H1 (cell line): ENCODE data around the gene TMTC4. TPM values are rescaled to one million over a fixed set of nuclear protein-coding genes. Genes with fewer than 3 reads are reported as not detected.

Experiments used
- CTCF ChIA-PET: fragments of 300-600 bp; sonication (Branson Sonifier 250); formaldehyde crosslinking; loops from one replicate; lab custom pipeline; 2021; ENCODE audit not compliant: partially characterized antibody; lab: Charles Lee
- POLR2A ChIA-PET: fragments of 300-600 bp; sonication (Branson Sonifier 250); formaldehyde crosslinking; loops from one replicate; lab custom pipeline; 2021; ENCODE audit warnings: inconsistent platforms; ENCODE audit not compliant: partially characterized antibody; lab: Charles Lee
- DNase-seq, 2 experiments: peaks; one replicate each; pipeline versions ENCODE4 v3.0.0 to v3.0.0-alpha.2; 2010 to 2022; ENCODE audit warnings: low spot score in 2 of 2, low read depth in 1 of 2, mixed read lengths in 1 of 2
- FAIRE-seq: peaks from 2 replicates; lab custom pipeline; 2011; peaks lifted over from hg19 to GRCh38; lab: Jason Lieb, UNC
- H2AFZ ChIP-seq: 2 replicates; pipeline ENCODE4 v1.8.1; 2012; ENCODE audit warnings: low read length, inconsistent platforms
- H2AK5ac ChIP-seq: 2 replicates; pipeline ENCODE4 v1.6.1; 2013; ENCODE audit warnings: low read depth, low read length
- H2BK120ac ChIP-seq: replicated peaks from 2 replicates; pipeline ENCODE3; 2013; ENCODE audit warnings: low read depth, low read length, inconsistent platforms
- H2BK12ac ChIP-seq: 2 replicates; pipeline ENCODE4 v1.6.1; 2013; ENCODE audit warnings: low read depth, low read length
- H2BK15ac ChIP-seq: 2 replicates; pipeline ENCODE4 v1.6.1; 2013; ENCODE audit warnings: low read length
- H2BK20ac ChIP-seq: 2 replicates; pipeline ENCODE4 v1.6.1; 2013; ENCODE audit warnings: low read length
- H2BK5ac ChIP-seq: 2 replicates; pipeline ENCODE4 v1.6.1; 2013; ENCODE audit warnings: low read depth, low read length
- H3K14ac ChIP-seq: 2 replicates; pipeline ENCODE4 v1.6.1; 2013; ENCODE audit warnings: inconsistent platforms; ENCODE audit not compliant: insufficient read length
- H3K18ac ChIP-seq: 2 replicates; pipeline ENCODE4 v1.6.1; 2013; ENCODE audit warnings: low read length; ENCODE audit errors: extremely low read depth
- H3K23ac ChIP-seq: 2 replicates; pipeline ENCODE4 v1.6.1; 2013; ENCODE audit warnings: inconsistent platforms; ENCODE audit not compliant: insufficient read length
- H3K23me2 ChIP-seq: 2 replicates; pipeline ENCODE4 v1.6.1; 2013; ENCODE audit warnings: low read depth, low read length
- H3K27ac ChIP-seq: 2 replicates; pipeline ENCODE4 v1.6.1; 2011; ENCODE audit warnings: low read depth, low read length, inconsistent platforms
- H3K27me3 ChIP-seq, 4 experiments: replicated peaks in 1 of 4; 1 replicate in 1 of 4; 2 replicates in 3 of 4; pipeline versions ENCODE4 v1.6.1 to v1.8.1; 2011 to 2013; ENCODE audit warnings: low read length in 3 of 4, mild to moderate bottlenecking in 3 of 4, inconsistent platforms in 2 of 4, mixed read lengths in 2 of 4, moderate library complexity in 1 of 4; ENCODE audit not compliant: control insufficient read depth in 3 of 4, insufficient read depth in 3 of 4; ENCODE audit errors: extremely low read depth in 1 of 4
- H3K36me3 ChIP-seq, 4 experiments: 2 replicates each; pipeline versions ENCODE4 v1.6.1 to v1.8.1; 2011 to 2013; ENCODE audit warnings: mild to moderate bottlenecking in 4 of 4, low read length in 3 of 4, moderate library complexity in 2 of 4, control low read depth in 1 of 4, inconsistent platforms in 1 of 4; ENCODE audit not compliant: insufficient read depth in 4 of 4, control insufficient read depth in 2 of 4
- H3K4ac ChIP-seq: replicated peaks from 2 replicates; pipeline ENCODE3; 2013; ENCODE audit warnings: low read length, low read depth, mixed read lengths, inconsistent platforms; ENCODE audit not compliant: insufficient read length
- H3K4me1 ChIP-seq, 4 experiments: replicated peaks in 1 of 4; 1 replicate in 1 of 4; 2 replicates in 3 of 4; pipeline versions ENCODE4 v1.6.1 to v1.8.1; 2011 to 2013; ENCODE audit warnings: low read length in 3 of 4, inconsistent platforms in 2 of 4, mixed read lengths in 1 of 4; ENCODE audit not compliant: insufficient read depth in 4 of 4, control insufficient read depth in 3 of 4
- H3K4me2 ChIP-seq, 2 experiments: 2 replicates each; pipeline versions ENCODE4 v1.6.1 to v1.8.1; 2011 to 2013; ENCODE audit warnings: low read depth in 2 of 2, low read length in 2 of 2, control low read depth in 1 of 2, inconsistent platforms in 1 of 2, mild to moderate bottlenecking in 1 of 2; ENCODE audit not compliant: insufficient read depth in 1 of 2
- H3K4me3 ChIP-seq, 4 experiments: fragments of 200-600, 300-600 bp in 1 of 4; sonication (generic), shearing (Covaris generic), sonication (Bioruptor Twin) in 1 of 4; 2 replicates each; pipeline versions ENCODE4 v1.5.1 to v1.8.1; 2011 to 2016; ENCODE audit warnings: low read length in 4 of 4, low read depth in 3 of 4, control low read depth in 2 of 4, inconsistent platforms in 2 of 4, mild to moderate bottlenecking in 2 of 4, mixed read lengths in 1 of 4, moderate library complexity in 1 of 4; ENCODE audit not compliant: insufficient read depth in 2 of 4; ENCODE audit errors: extremely low read depth in 1 of 4
- H3K56ac ChIP-seq: replicated peaks from 2 replicates; pipeline ENCODE3; 2013; ENCODE audit warnings: low read depth, mild to moderate bottlenecking, mixed read lengths, low read length, inconsistent platforms; ENCODE audit not compliant: insufficient read length
- H3K79me1 ChIP-seq: 2 replicates; pipeline ENCODE4 v1.6.1; 2013; ENCODE audit warnings: low read depth, low read length, control low read depth
- H3K79me2 ChIP-seq, 2 experiments: 2 replicates each; pipeline versions ENCODE4 v1.6.1 to v1.8.1; 2012 to 2013; ENCODE audit warnings: low read length in 2 of 2, mild to moderate bottlenecking in 2 of 2, inconsistent platforms in 1 of 2; ENCODE audit not compliant: insufficient read depth in 2 of 2, control insufficient read depth in 1 of 2
- H3K9ac ChIP-seq, 4 experiments: replicated peaks in 1 of 4; 1 replicate in 1 of 4; 2 replicates in 3 of 4; pipeline versions ENCODE4 v1.6.1 to v1.8.1; 2011 to 2013; ENCODE audit warnings: low read depth in 3 of 4, low read length in 3 of 4, control low read depth in 2 of 4, mild to moderate bottlenecking in 2 of 4, moderate library complexity in 2 of 4, inconsistent platforms in 1 of 4; ENCODE audit errors: extremely low read depth in 1 of 4
- H3K9me3 ChIP-seq, 2 experiments: 2 replicates each; pipeline versions ENCODE4 v1.6.1 to v1.8.1; 2012 to 2013; ENCODE audit warnings: mild to moderate bottlenecking in 2 of 2, moderate library complexity in 2 of 2, control low read depth in 1 of 2, inconsistent platforms in 1 of 2, low read depth in 1 of 2, low read length in 1 of 2, mixed read lengths in 1 of 2; ENCODE audit not compliant: insufficient read depth in 2 of 2
- H4K20me1 ChIP-seq, 2 experiments: replicated peaks in 1 of 2; 2 replicates each; pipeline versions ENCODE3 to v1.8.1; 2011 to 2013; ENCODE audit warnings: inconsistent platforms in 2 of 2, low read length in 2 of 2, mild to moderate bottlenecking in 1 of 2; ENCODE audit not compliant: insufficient read depth in 2 of 2, control insufficient read depth in 1 of 2
- H4K5ac ChIP-seq: 2 replicates; pipeline ENCODE4 v1.6.1; 2013; ENCODE audit warnings: low read length, low read depth, mixed read lengths, inconsistent platforms; ENCODE audit not compliant: insufficient read length
- H4K8ac ChIP-seq: 2 replicates; pipeline ENCODE4 v1.8.0; 2013; ENCODE audit warnings: mild to moderate bottlenecking, moderate library complexity, low read length, inconsistent platforms; ENCODE audit not compliant: insufficient read depth; ENCODE audit errors: extremely low read depth
- H4K91ac ChIP-seq: replicated peaks from 2 replicates; pipeline ENCODE3; 2013; ENCODE audit warnings: low read length, mixed read lengths, inconsistent platforms; ENCODE audit not compliant: insufficient read length
- ASH2L ChIP-seq: fragments of 200-600, 300-600 bp; sonication (generic); IDR thresholded peaks from one replicate; pipeline ENCODE4 v1.7.1; 2017; ENCODE audit warnings: low read length
- CEBPB ChIP-seq: IDR thresholded peaks from 2 replicates; pipeline ENCODE4 v1.6.1; 2012; ENCODE audit warnings: low read depth, low read length
- CTCF ChIP-seq, 3 experiments: IDR thresholded peaks; 1 replicate in 2 of 3; 2 replicates in 1 of 3; pipeline versions ENCODE4 v1.5.1 to v1.6.1; 2011; ENCODE audit warnings: low read length in 3 of 3, mild to moderate bottlenecking in 3 of 3, inconsistent platforms in 2 of 3, low read depth in 1 of 3, moderate library complexity in 1 of 3; ENCODE audit not compliant: insufficient read depth in 1 of 3; ENCODE audit errors: control extremely low read depth in 1 of 3
- EGR1 ChIP-seq: IDR thresholded peaks from 2 replicates; pipeline ENCODE4 v1.6.1; 2011; ENCODE audit warnings: low read depth, low read length, borderline replicate concordance
- EZH2 ChIP-seq: fragments of 200-600 bp; sonication (generic); IDR thresholded peaks from 2 replicates; pipeline ENCODE4 v1.7.1; 2012; ENCODE audit warnings: low read depth, mild to moderate bottlenecking, moderate library complexity, low read length, inconsistent platforms; ENCODE audit not compliant: severe bottlenecking
- GTF2F1 ChIP-seq: IDR thresholded peaks from 2 replicates; pipeline ENCODE4 v1.6.1; 2012; ENCODE audit warnings: low read depth, low read length, improper control_type of control experiment, borderline replicate concordance
- JUND ChIP-seq: IDR thresholded peaks from 2 replicates; pipeline ENCODE4 v1.6.1; 2011; ENCODE audit warnings: mild to moderate bottlenecking, improper control_type of control experiment, low read length
- KDM5A ChIP-seq: fragments of 200-600 bp; IDR thresholded peaks from 2 replicates; pipeline ENCODE4 v1.7.1; 2012; ENCODE audit warnings: mild to moderate bottlenecking, low read length, inconsistent platforms, mixed read lengths
- NANOG ChIP-seq: IDR thresholded peaks from 2 replicates; pipeline ENCODE4 v1.6.1; 2011; ENCODE audit warnings: low read length, low read depth, mild to moderate bottlenecking, inconsistent platforms; ENCODE audit not compliant: insufficient read depth, poor library complexity, severe bottlenecking
- SP2 ChIP-seq: IDR thresholded peaks from 2 replicates; pipeline ENCODE4 v1.6.1; 2012; ENCODE audit warnings: mild to moderate bottlenecking, low read length, inconsistent platforms
- SRF ChIP-seq: IDR thresholded peaks from 2 replicates; pipeline ENCODE4 v1.6.1; 2011; ENCODE audit warnings: mild to moderate bottlenecking, low read depth, low read length, moderate library complexity
- TAF7 ChIP-seq: optimal IDR thresholded peaks from 2 replicates; pipeline ENCODE3; 2011; ENCODE audit warnings: low read depth, mild to moderate bottlenecking, inconsistent platforms, low read length, moderate library complexity, borderline replicate concordance
- TEAD4 ChIP-seq: IDR thresholded peaks from 2 replicates; pipeline ENCODE4 v1.6.1; 2012; ENCODE audit warnings: low read depth, low read length, inconsistent platforms, mixed read lengths
- WGBS, 2 experiments: shearing (Covaris generic) in 1 of 2; methylation state at CpG; one replicate each; pipeline versions ENCODE4 v1.1.6 to v1.1.7; 2013 to 2015; ENCODE audit warnings: low lambda C conversion rate in 2 of 2, mixed read lengths in 2 of 2, inconsistent platforms in 1 of 2, low coverage in 1 of 2, missing lambda C conversion rate in 1 of 2; ENCODE audit not compliant: insufficient replicate concordance in 2 of 2, insufficient coverage in 1 of 2, insufficient read length in 1 of 2; ENCODE audit errors: extremely low coverage in 1 of 2, missing lambda C conversion rate in 1 of 2; 5-methylcytosine and 5-hydroxymethylcytosine counted together
- polyA plus RNA-seq, 7 experiments: library from polyadenylated mRNA; depleted of rRNA in 3 of 7; stranded (reverse) in 5 of 7; unstranded in 2 of 7; fragments of >200 nt in 5 of 7; fragments of 200-250 nt in 2 of 7; gene quantifications; 1 replicate in 5 of 7; 2 replicates in 1 of 7; 4 replicates in 1 of 7; pipeline versions ENCODE4 v1.2.1 to v1.2.3, GENCODE V29; 2011 to 2013; ENCODE audit warnings: missing spikeins in 2 of 7, mixed read lengths in 2 of 7
- total RNA-seq: library from RNA; stranded (reverse); fragmentation: NEBNext Ultra II Directional; extraction: Animal tissue kit (Norgen Biotek cat#: 25700); gene quantifications from 2 replicates; pipeline ENCODE4 v1.2.1, GENCODE V29; 2021

TMTC4 gene
- total and polyA plus RNA-seq, 2 of the 8 experiments (the other 6 are each of a cell fraction or from before 2014, with no cell fraction given) = 26.3 to 42.6 TPM

GRCh38 chr13:100559886-100560285 lies 114.7 kb downstream of the TMTC4 start:
- DNase-seq (no peak), FAIRE-seq (no peak)
- H2BK15ac ChIP-seq = no peak overlapping the region
- H3K4me1 ChIP-seq = no peaks in the 10 kb centered on the region
- H3K4ac ChIP-seq = no peak overlapping the region
- no peak overlapping the region for H2BK12ac ChIP-seq
- H4K8ac ChIP-seq = no peak overlapping the region
- H4K5ac ChIP-seq = no peak overlapping the region
- H3K36me3 ChIP-seq = no peaks in the 10 kb centered on the region
- no peak overlapping the region for H2AK5ac ChIP-seq
- H2BK120ac ChIP-seq = no peak overlapping the region
- no peak overlapping the region for H3K4me2 ChIP-seq
- H3K9me3 ChIP-seq = no peaks in the 10 kb centered on the region
- no peak overlapping the region for H2AFZ ChIP-seq
- no peak overlapping the region for H3K23ac ChIP-seq
- CTCF ChIA-PET = interaction anchor here (1.1 to 5.0 kb wide), 6 partner anchors 8 to 29 kb away, joined by 3 to 42 read pairs (median 4); partner anchors contain the start of gene GGACT
- no peak overlapping the region for H2BK5ac ChIP-seq
- no peaks in the 10 kb centered on the region for H3K23me2 ChIP-seq
- H3K27ac ChIP-seq = no peak overlapping the region
- no peak overlapping the region for H2BK20ac ChIP-seq
- H3K4me3 ChIP-seq = no peak overlapping the region
- H4K91ac ChIP-seq = no peak overlapping the region
- H3K79me1 ChIP-seq = no peaks in the 10 kb centered on the region
- H3K79me2 ChIP-seq = no peaks in the 10 kb centered on the region
- no peak overlapping the region for H3K18ac ChIP-seq
- H3K9ac ChIP-seq = no peak overlapping the region
- H4K20me1 ChIP-seq = no peaks in the 10 kb centered on the region
- POLR2A ChIA-PET = no interaction called here
- no peaks in the 10 kb centered on the region for H3K27me3 ChIP-seq
- WGBS, 2 experiments = 91% methylated on average over 8 of the region's 8 CpGs; no CpG with 5 or more reads in 1 of the 2 experiments
- H3K14ac ChIP-seq = no peak overlapping the region
- H3K56ac ChIP-seq = no peak overlapping the region
- no peak for TF ChIP-seq SRF
- no peak for TF ChIP-seq EGR1
- TF ChIP-seq SP2 = no peak
- no peak for TF ChIP-seq JUND
- no peak for TF ChIP-seq CTCF (IDR thresholded peaks at IDR 0.05; ENCODE audit: control extremely low read depth in 1 of 3, insufficient read depth in 1 of 3, low read depth in 1 of 3, low read length in 3 of 3)
- no peak for TF ChIP-seq KDM5A
- no peak for TF ChIP-seq TAF7
- no peak for TF ChIP-seq GTF2F1
- no peak for TF ChIP-seq ASH2L
- no peak for TF ChIP-seq NANOG
- no peak for TF ChIP-seq EZH2
- TF ChIP-seq TEAD4 = no peak
- no peak for TF ChIP-seq CEBPB
